Common myeloid progenitor, CD34-positive (primary cell): ENCODE measurements around the gene RNF111.
"Not testable (repeated sequence)": the region's sequence is repeated elsewhere in the genome, so short reads cannot be mapped to it uniquely, and the experiment has no call there.

Experiments used
- CTCF ChIA-PET: fragments of 350-600 bp; sonication (Branson Sonifier 250); formaldehyde crosslinking; loops from one replicate; lab custom pipeline; 2021; ENCODE audit warnings: antibody characterized with exemption; lab: Charles Lee
- POLR2A ChIA-PET: fragments of 350-600 bp; sonication (Branson Sonifier 250); formaldehyde crosslinking; loops from one replicate; lab custom pipeline; 2021; ENCODE audit warnings: antibody characterized with exemption; lab: Charles Lee
- DNase-seq, 3 donors: peaks; one replicate each; pipeline versions ENCODE4 v3.0.0 to v3.0.0-alpha.2; 2013
- H3K27ac ChIP-seq, 2 experiments: 1 replicate in 1 of 2; 2 replicates in 1 of 2; pipeline ENCODE4 v1.7.0; 2013; ENCODE audit warnings: inconsistent platforms in 2 of 2, low read length in 2 of 2, mild to moderate bottlenecking in 2 of 2, low read depth in 1 of 2, moderate library complexity in 1 of 2; ENCODE audit not compliant: severe bottlenecking in 2 of 2, insufficient read depth in 1 of 2, poor library complexity in 1 of 2
- H3K27me3 ChIP-seq, 5 experiments: replicated peaks in 2 of 5; 1 replicate in 3 of 5; 2 replicates in 2 of 5; pipeline versions ENCODE4 v1.6.1 to v1.7.0; 2013; ENCODE audit warnings: low read length in 4 of 5, mild to moderate bottlenecking in 2 of 5, moderate library complexity in 2 of 5, inconsistent platforms in 1 of 5; ENCODE audit not compliant: insufficient read depth in 5 of 5, control insufficient read depth in 4 of 5
- H3K36me3 ChIP-seq, 4 experiments: 1 replicate in 2 of 4; 2 replicates in 2 of 4; pipeline versions ENCODE4 v1.6.1 to v1.7.0; 2013; ENCODE audit warnings: low read length in 3 of 4, control low read depth in 1 of 4, mild to moderate bottlenecking in 1 of 4; ENCODE audit not compliant: control insufficient read depth in 4 of 4, insufficient read depth in 4 of 4
- H3K4me1 ChIP-seq, 4 experiments: 1 replicate in 3 of 4; 2 replicates in 1 of 4; pipeline versions ENCODE4 v1.6.1 to v1.7.1; 2013; ENCODE audit warnings: low read length in 3 of 4, mild to moderate bottlenecking in 3 of 4, control low read depth in 1 of 4, inconsistent platforms in 1 of 4, moderate library complexity in 1 of 4; ENCODE audit not compliant: control insufficient read depth in 4 of 4, insufficient read depth in 4 of 4; ENCODE audit errors: control extremely low read depth in 1 of 4
- H3K4me3 ChIP-seq, 7 experiments: 1 replicate in 4 of 7; 2 replicates in 3 of 7; pipeline versions ENCODE4 v1.5.1 to v1.7.0; 2013; ENCODE audit warnings: mild to moderate bottlenecking in 7 of 7, low read length in 6 of 7, moderate library complexity in 6 of 7, inconsistent platforms in 2 of 7, low read depth in 2 of 7, control low read depth in 1 of 7; ENCODE audit not compliant: insufficient read depth in 4 of 7, control insufficient read depth in 1 of 7; ENCODE audit errors: extremely low read depth in 1 of 7
- H3K9me3 ChIP-seq, 5 experiments: 1 replicate in 4 of 5; 2 replicates in 1 of 5; pipeline versions ENCODE4 v1.6.1 to v1.7.1; 2013; ENCODE audit warnings: low read length in 4 of 5, mild to moderate bottlenecking in 2 of 5, inconsistent platforms in 1 of 5, low read depth in 1 of 5, moderate library complexity in 1 of 5; ENCODE audit not compliant: control insufficient read depth in 4 of 5, insufficient read depth in 2 of 5; ENCODE audit errors: control extremely low read depth in 1 of 5
- WGBS: methylation state at CpG from one replicate; pipeline ENCODE4 v1.1.5; 2013; ENCODE audit not compliant: insufficient coverage; 5-methylcytosine and 5-hydroxymethylcytosine counted together

Gene RNF111

DNA sequence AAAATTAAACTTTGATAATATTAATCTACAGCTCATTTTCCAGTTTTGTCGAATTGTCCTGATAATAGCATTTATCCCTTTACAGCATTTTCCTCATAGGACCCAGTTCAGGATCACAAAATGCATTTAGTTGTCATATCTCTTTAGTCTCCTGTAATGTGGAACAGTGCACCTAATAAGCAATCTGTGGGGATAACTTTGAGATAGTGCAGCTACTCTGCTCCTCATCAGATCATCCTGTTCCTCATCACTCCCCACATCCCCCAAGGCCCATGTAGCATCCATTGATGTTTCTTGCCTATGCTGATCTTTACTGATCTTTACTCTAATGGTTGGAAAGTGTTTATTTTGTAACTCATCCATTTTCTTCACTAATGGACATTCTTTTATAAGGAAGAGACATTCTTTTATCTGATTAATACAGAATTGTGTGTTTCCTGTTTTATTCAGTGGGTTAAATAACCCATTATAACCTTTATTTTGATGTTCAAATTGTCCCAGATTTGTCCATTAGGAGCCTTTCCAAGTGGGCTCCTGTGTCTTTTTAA, 7.5 kb downstream of the RNF111 start:
- H3K4me3 ChIP-seq: no peak overlapping the region
- H3K9me3 ChIP-seq: no peaks in the 10 kb centered on the region
- peaks cover 5 to 19% (median 10%) of the 10 kb centered on the region in 4 experiments for H3K36me3 ChIP-seq
- 100% methylated on average over 1 of the region's 1 CpG for WGBS
- no peak for DNase-seq
- no peaks in the 10 kb centered on the region for H3K27me3 ChIP-seq
- ChIA-PET POLR2A (no interaction called here), CTCF (interaction anchor here (0.7 to 1.3 kb wide), 3 partner anchors 9 to 305 kb away, joined by 3 to 7 read pairs (median 4); no protein-coding TSS in a partner anchor)
- no peak overlapping the region for H3K27ac ChIP-seq
- peaks cover 1 to 18% (median 9%) of the 10 kb centered on the region in 4 experiments for H3K4me1 ChIP-seq

- no peak overlapping the region for H3K27ac ChIP-seq
- H3K27me3 ChIP-seq: no peaks in the 10 kb centered on the region
- H3K4me1 ChIP-seq: peaks cover 15 to 46% (median 25%) of the 10 kb centered on the region in 4 experiments
- ChIA-PET POLR2A (no interaction called here), CTCF (interaction anchor here (0.9 kb wide), 1 partner anchor 447 kb away, joined by 3 read pairs; no protein-coding TSS in a partner anchor)
- 100% methylated on average over 2 of the region's 2 CpGs for whole genome bisulfite sequencing
- H3K36me3 ChIP-seq: peaks cover under 1 to 16% (median 5%) of the 10 kb centered on the region in 4 experiments
- H3K9me3 ChIP-seq: no peaks in the 10 kb centered on the region
- DNase-seq: peak in 2 of 3 donors; percentile 27 to 39
- no peak overlapping the region for H3K4me3 ChIP-seq
Measured at GRCh38 chr15:58999694-59000093, 12.2 kb downstream of the RNF111 start.

DNA sequence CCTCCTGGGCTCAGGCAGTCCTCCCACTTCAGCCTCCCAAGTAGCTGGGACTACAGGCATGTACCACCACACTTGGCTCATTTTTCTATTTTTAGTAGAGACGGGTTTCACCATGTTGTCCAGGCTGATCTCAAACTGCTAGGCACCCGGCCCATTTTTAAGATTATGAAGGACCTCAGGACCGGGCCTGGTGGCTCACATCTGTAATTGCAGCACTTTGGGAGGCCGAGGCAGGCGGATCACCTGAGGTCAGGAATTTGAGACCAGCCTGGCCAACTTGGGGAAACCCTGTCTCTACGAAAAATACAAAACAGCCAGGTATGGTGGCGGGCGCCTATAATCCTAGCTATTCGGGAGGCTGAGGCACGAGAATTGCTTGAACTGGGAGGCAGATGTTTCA, 12.8 kb downstream of the RNF111 start:
- POLR2A ChIA-PET, H3K9me3 ChIP-seq, DNase-seq, H3K27me3 ChIP-seq, H3K27ac ChIP-seq, H3K4me3 ChIP-seq: not testable (repeated sequence)
- CTCF ChIA-PET: interaction anchor here (0.7 to 1.2 kb wide), 5 partner anchors 13 to 446 kb away, joined by 3 read pairs; partner anchors contain the start of gene RNF111
- H3K36me3 ChIP-seq: peaks cover 6 to 18% (median 8%) of the 10 kb centered on the region in 4 experiments
- 98% methylated on average over 10 of the region's 10 CpGs for WGBS
- H3K4me1 ChIP-seq: peaks cover 11 to 46% (median 22%) of the 10 kb centered on the region in 4 experiments

DNA sequence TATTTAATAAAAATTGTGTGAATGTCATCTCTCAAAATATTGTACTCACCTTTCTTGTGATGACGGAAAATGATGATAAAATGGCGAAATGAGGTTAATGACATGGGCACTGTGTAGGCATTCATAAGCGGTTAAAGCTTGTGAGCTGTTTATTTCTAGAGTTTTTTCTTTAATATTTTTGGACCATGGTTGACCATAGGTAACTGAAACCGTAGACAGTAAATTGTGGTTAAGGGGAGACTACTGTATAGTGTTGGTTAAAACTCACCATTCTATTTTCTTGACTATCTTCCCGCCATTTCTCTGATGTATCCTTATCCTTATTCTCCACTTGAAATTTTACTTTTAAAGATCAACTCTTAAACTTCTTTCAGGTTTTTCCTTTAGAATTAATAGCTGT, 14.5 kb downstream of the RNF111 start:
- Histone ChIP-seq H3K36me3 (peaks cover 8 to 31% (median 12%) of the 10 kb centered on the region in 4 experiments), H3K4me1 (peaks cover 11 to 46% (median 21%) of the 10 kb centered on the region in 4 experiments), H3K4me3 (no peak overlapping the region), H3K9me3 (no peaks in the 10 kb centered on the region), H3K27me3 (no peaks in the 10 kb centered on the region), H3K27ac (no peak overlapping the region)
- CTCF ChIA-PET: interaction anchor here (1.3 kb wide), 1 partner anchor 16 kb away, joined by 3 read pairs; no protein-coding TSS in a partner anchor
- DNase-seq: no peak
- POLR2A ChIA-PET: no interaction called here
- no CpG with 5 or more reads among the region's 5 CpGs for WGBS

- Histone ChIP-seq H3K4me1 (peaks cover 11 to 46% (median 21%) of the 10 kb centered on the region in 4 experiments), H3K27ac (no peak overlapping the region), H3K36me3 (peaks cover 9 to 31% (median 12%) of the 10 kb centered on the region in 4 experiments), H3K27me3 (no peaks in the 10 kb centered on the region), H3K9me3 (no peaks in the 10 kb centered on the region), H3K4me3 (peak overlapping the region in 2 of 7 experiments; percentile 11 to 21)
- DNase-seq: peak; percentile 42 to 86 (median 76)
- WGBS: 0% methylated on average over 2 of the region's 2 CpGs
- CTCF ChIA-PET: interaction anchor here (1.3 to 1.7 kb wide), 3 partner anchors 15 to 47 kb away, joined by 3 read pairs; no protein-coding TSS in a partner anchor
- POLR2A ChIA-PET: interaction anchor here (0.7 kb wide), 1 partner anchor 20 kb away, joined by 3 read pairs; no protein-coding TSS in a partner anchor
Measured at GRCh38 chr15:59002418-59002859, 15.0 kb downstream of the RNF111 start.

DNA sequence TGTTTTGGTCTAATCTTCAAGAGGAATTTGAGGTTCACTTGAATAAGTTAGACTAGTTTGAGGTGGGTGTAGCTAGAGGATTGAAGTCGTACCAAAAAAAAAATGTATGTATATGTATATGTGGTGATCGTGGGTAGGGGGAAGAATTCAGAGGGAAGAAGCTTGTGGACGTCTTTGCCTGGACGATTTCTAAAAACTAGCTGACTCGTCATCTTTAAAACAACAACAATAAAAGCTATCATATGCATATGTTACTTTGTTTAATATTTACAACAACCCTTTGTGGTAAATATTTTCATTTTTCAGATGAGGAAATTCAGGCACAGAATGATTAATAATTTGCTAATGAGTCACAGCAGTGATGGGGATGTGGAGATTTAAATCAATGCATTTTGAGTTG, 18.1 kb downstream of the RNF111 start:
- CTCF ChIA-PET: interaction anchor here (1.1 kb wide), 1 partner anchor 18 kb away, joined by 3 read pairs; the partner anchor contains the start of gene RNF111
- H3K27ac ChIP-seq: no peak overlapping the region
- H3K4me3 ChIP-seq: no peak overlapping the region
- peaks cover 9 to 31% (median 13%) of the 10 kb centered on the region in 4 experiments for H3K36me3 ChIP-seq
- peaks cover 13 to 31% (median 20%) of the 10 kb centered on the region in 4 experiments for H3K4me1 ChIP-seq
- no peak for DNase-seq
- POLR2A ChIA-PET: no interaction called here
- WGBS: no CpG with 5 or more reads among the region's 5 CpGs
- H3K9me3 ChIP-seq: no peaks in the 10 kb centered on the region
- no peaks in the 10 kb centered on the region for H3K27me3 ChIP-seq

DNA sequence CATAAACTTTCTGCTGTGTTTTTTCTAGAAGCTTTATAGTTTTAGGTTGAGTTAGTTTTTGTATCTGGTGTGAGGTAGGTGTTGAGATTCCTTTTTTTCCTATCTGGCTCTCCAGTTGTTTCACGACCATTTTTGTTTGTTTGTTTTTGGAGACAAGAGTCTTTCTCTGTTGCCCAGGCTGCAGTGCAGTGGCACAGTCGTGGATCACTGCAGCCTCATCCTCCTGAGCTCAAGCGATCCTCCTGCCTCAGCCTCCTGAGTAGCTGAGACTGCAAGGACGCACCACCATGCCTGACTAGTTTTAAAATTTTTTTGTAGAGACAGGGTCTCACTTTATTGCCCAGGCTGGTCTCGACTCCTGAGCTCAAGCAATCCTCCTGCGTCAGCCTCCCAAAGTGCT, 20.6 kb downstream of the RNF111 start:
- WGBS: 100% methylated on average over 5 of the region's 6 CpGs
- no peaks in the 10 kb centered on the region for H3K27me3 ChIP-seq
- H3K4me3 ChIP-seq: no peak overlapping the region
- POLR2A ChIA-PET: no interaction called here
- CTCF ChIA-PET: interaction anchor here (1.1 kb wide), 1 partner anchor 20 kb away, joined by 3 read pairs; no protein-coding TSS in a partner anchor
- no peak for DNase-seq
- H3K9me3 ChIP-seq: no peaks in the 10 kb centered on the region
- peaks cover 2 to 17% (median 11%) of the 10 kb centered on the region in 4 experiments for H3K4me1 ChIP-seq
- peaks cover 9 to 31% (median 13%) of the 10 kb centered on the region in 4 experiments for H3K36me3 ChIP-seq
- no peak overlapping the region for H3K27ac ChIP-seq
